Measurements from ENCODE around the gene DAND5. TPM values are rescaled to one million over a fixed set of nuclear protein-coding genes. Genes with fewer than 3 reads are reported as not detected.
A peak's percentile ranks its signal among the peaks of the same experiment; 100 is the strongest.

DAND5 gene
- total and polyA plus RNA-seq, 5 donors, result 5.0 to 13.8 (median 9.2) TPM

- intact Hi-C loops (cut with DNase I), result loop anchor here in 1 of 4 donors (10.0 kb wide), 1 partner anchor 68 kb away; no protein-coding TSS in a partner anchor
Observed at GRCh38 chr19:12996406-12997094, 27.2 kb downstream of the DAND5 start.

GRCh38 chr19:12997179-12997966 is 28.0 kb downstream of the DAND5 start:
- WGBS, result 74% methylated on average over 25 of the region's 25 CpGs
- peak overlapping the region; percentile 95 for H3K4me3 ChIP-seq (ENCODE audit: low read length)
- intact Hi-C loops (cut with DNase I), result loop anchor here in 1 of 4 donors (10.0 kb wide), 1 partner anchor 67 kb away; no protein-coding TSS in a partner anchor
- ATAC-seq (no peak), DNase-seq (peak in 2 of 3 donors; percentile 15 to 53)
- H3K9me3 ChIP-seq (ENCODE audit: control insufficient read depth, low read length), result no peaks in the 10 kb centered on the region
- H3K4me1 ChIP-seq (ENCODE audit: control insufficient read depth, insufficient read depth, low read length), result peaks cover 5% of the 10 kb centered on the region
- no peaks in the 10 kb centered on the region for H3K27me3 ChIP-seq (ENCODE audit: control insufficient read depth, insufficient read depth)
- H3K27ac ChIP-seq (ENCODE audit: low read length), result peak overlapping the region; percentile 1

More at GRCh38 chr19:12996406-12997094, 27.2 kb downstream of the DAND5 start:
- peak overlapping the region; percentile 34 for H3K27ac ChIP-seq (ENCODE audit: low read length)
- H3K27me3 ChIP-seq (ENCODE audit: control insufficient read depth, insufficient read depth), result no peaks in the 10 kb centered on the region
- peaks cover 5% of the 10 kb centered on the region for H3K4me1 ChIP-seq (ENCODE audit: control insufficient read depth, insufficient read depth, low read length)
- DNase-seq (peak; percentile 53 to 83 (median 83)), ATAC-seq (peak; percentile 61 to 69)
- H3K9me3 ChIP-seq (ENCODE audit: control insufficient read depth, low read length), result no peaks in the 10 kb centered on the region
- H3K4me3 ChIP-seq (ENCODE audit: low read length), result peak overlapping the region; percentile 95
- 6% methylated on average over 52 of the region's 52 CpGs for WGBS

GRCh38 chr19:12997967-12998940 is 28.9 kb downstream of the DAND5 start:
- Histone ChIP-seq H3K27me3 (ENCODE audit: control insufficient read depth, insufficient read depth) (no peaks in the 10 kb centered on the region), H3K4me1 (ENCODE audit: control insufficient read depth, insufficient read depth, low read length) (peaks cover 5% of the 10 kb centered on the region), H3K4me3 (ENCODE audit: low read length) (no peak overlapping the region), H3K9me3 (ENCODE audit: control insufficient read depth, low read length) (no peaks in the 10 kb centered on the region), H3K27ac (ENCODE audit: low read length) (peak overlapping the region; percentile 1)
- DNase-seq (peak in 2 of 3 donors; percentile 14 to 50), ATAC-seq (no peak)
- WGBS, result 68% methylated on average over 32 of the region's 32 CpGs
- intact Hi-C loops (cut with DNase I), result loop anchor here in 1 of 4 donors (10.0 kb wide), 1 partner anchor 67 kb away; no protein-coding TSS in a partner anchor

GRCh38 chr19:13001166-13001501 is 31.8 kb downstream of the DAND5 start:
- DNase-seq, result no peak
- intact Hi-C loops (cut with DNase I), result no loop called here
- ATAC-seq, result no peak
- Histone ChIP-seq H3K9me3 (ENCODE audit: control insufficient read depth, low read length) (no peaks in the 10 kb centered on the region), H3K4me1 (ENCODE audit: control insufficient read depth, insufficient read depth, low read length) (peaks cover 5% of the 10 kb centered on the region), H3K27ac (ENCODE audit: low read length) (peak overlapping the region; percentile 6), H3K27me3 (ENCODE audit: control insufficient read depth, insufficient read depth) (no peaks in the 10 kb centered on the region), H3K4me3 (ENCODE audit: low read length) (no peak overlapping the region)
- WGBS, result 74% methylated on average over 19 of the region's 19 CpGs

GRCh38 chr19:13001502-13002165 is 32.3 kb downstream of the DAND5 start:
- peaks cover 8% of the 10 kb centered on the region for H3K4me1 ChIP-seq (ENCODE audit: control insufficient read depth, insufficient read depth, low read length)
- no peak overlapping the region for H3K4me3 ChIP-seq (ENCODE audit: low read length)
- 56% methylated on average over 41 of the region's 41 CpGs for WGBS
- intact Hi-C loops (cut with DNase I), result no loop called here
- peak overlapping the region; percentile 64 for H3K27ac ChIP-seq (ENCODE audit: low read length)
- H3K27me3 ChIP-seq (ENCODE audit: control insufficient read depth, insufficient read depth), result no peaks in the 10 kb centered on the region
- H3K9me3 ChIP-seq (ENCODE audit: control insufficient read depth, low read length), result no peaks in the 10 kb centered on the region
- ATAC-seq (peak; percentile 53 to 59), DNase-seq (peak in 2 of 3 donors; percentile 73 to 90)

GRCh38 chr19:13002166-13002898 is 33.0 kb downstream of the DAND5 start:
- 44% methylated on average over 29 of the region's 29 CpGs for WGBS
- no peak overlapping the region for H3K4me3 ChIP-seq (ENCODE audit: low read length)
- intact Hi-C loops (cut with DNase I), result no loop called here
- H3K27me3 ChIP-seq (ENCODE audit: control insufficient read depth, insufficient read depth), result no peaks in the 10 kb centered on the region
- H3K9me3 ChIP-seq (ENCODE audit: control insufficient read depth, low read length), result no peaks in the 10 kb centered on the region
- peaks cover 10% of the 10 kb centered on the region for H3K4me1 ChIP-seq (ENCODE audit: control insufficient read depth, insufficient read depth, low read length)
- DNase-seq, result peak; percentile 85 to 92 (median 88)
- peak; percentile 75 to 80 for ATAC-seq
- H3K27ac ChIP-seq (ENCODE audit: low read length), result peak overlapping the region; percentile 77

GRCh38 chr19:13003081-13003480 is 33.7 kb downstream of the DAND5 start:
- Histone ChIP-seq H3K27ac (ENCODE audit: low read length) (peak overlapping the region; percentile 77), H3K4me3 (ENCODE audit: low read length) (no peak overlapping the region), H3K9me3 (ENCODE audit: control insufficient read depth, low read length) (no peaks in the 10 kb centered on the region), H3K4me1 (ENCODE audit: control insufficient read depth, insufficient read depth, low read length) (peaks cover 8% of the 10 kb centered on the region), H3K27me3 (ENCODE audit: control insufficient read depth, insufficient read depth) (no peaks in the 10 kb centered on the region)
- ATAC-seq, result no peak
- intact Hi-C loops (cut with DNase I), result no loop called here
- WGBS, result 68% methylated on average over 15 of the region's 15 CpGs
- peak in 2 of 3 donors; percentile 16 to 47 for DNase-seq

GRCh38 chr19:13004273-13004672 is 34.9 kb downstream of the DAND5 start:
- 80% methylated on average over 7 of the region's 7 CpGs for WGBS
- H3K27ac ChIP-seq (ENCODE audit: low read length), result peak overlapping the region; percentile 10
- ATAC-seq, result no peak
- intact Hi-C loops (cut with DNase I), result no loop called here
- no peaks in the 10 kb centered on the region for H3K27me3 ChIP-seq (ENCODE audit: control insufficient read depth, insufficient read depth)
- no peak overlapping the region for H3K4me3 ChIP-seq (ENCODE audit: low read length)
- H3K9me3 ChIP-seq (ENCODE audit: control insufficient read depth, low read length), result no peaks in the 10 kb centered on the region
- peaks cover 8% of the 10 kb centered on the region for H3K4me1 ChIP-seq (ENCODE audit: control insufficient read depth, insufficient read depth, low read length)
- DNase-seq, result peak in 1 of 3 donors; percentile 5

- no peak for DNase-seq
- intact Hi-C loops (cut with DNase I), result no loop called here
- no peak overlapping the region for H3K4me3 ChIP-seq (ENCODE audit: low read length)
- no peaks in the 10 kb centered on the region for H3K9me3 ChIP-seq (ENCODE audit: control insufficient read depth, low read length)
- 82% methylated on average over 4 of the region's 4 CpGs for WGBS
- H3K4me1 ChIP-seq (ENCODE audit: control insufficient read depth, insufficient read depth, low read length), result peaks cover 11% of the 10 kb centered on the region
- no peak for ATAC-seq
- H3K27me3 ChIP-seq (ENCODE audit: control insufficient read depth, insufficient read depth), result no peaks in the 10 kb centered on the region
- no peak overlapping the region for H3K27ac ChIP-seq (ENCODE audit: low read length)
Observed at GRCh38 chr19:13005253-13005652, 35.9 kb downstream of the DAND5 start.
